ENCODE data around the gene PPARD.
"Not testable (repeated sequence)": the region's sequence is repeated elsewhere in the genome, so short reads cannot be mapped to it uniquely, and the experiment has no call there.

The PPARD gene

GRCh38 chr6:35427851-35428321 is 85.5 kb downstream of the PPARD start:
- DNase-seq (ENCODE audit: low spot score) = no peak
- H3K27ac ChIP-seq = no peak overlapping the region
- TF ChIP-seq CTCF (conservative IDR thresholded peaks at IDR 0.05; ENCODE audit: low read depth) = no peak
- ChIA-PET CTCF (interaction anchor here (0.9 kb wide), 1 partner anchor 21 kb away, joined by 5 read pairs; no protein-coding TSS in a partner anchor), POLR2A (ENCODE audit: low non-redundant PET) (no interaction called here)

- no peak for TF ChIP-seq CTCF (conservative IDR thresholded peaks at IDR 0.05; ENCODE audit: low read depth)
- CTCF ChIA-PET = interaction anchor here (0.9 kb wide), 1 partner anchor 21 kb away, joined by 5 read pairs; no protein-coding TSS in a partner anchor
- no peak overlapping the region for H3K27ac ChIP-seq
- POLR2A ChIA-PET (ENCODE audit: low non-redundant PET) = no interaction called here
- DNase-seq (ENCODE audit: low spot score) = no peak
Measured at GRCh38 chr6:35428421-35429149, 86.2 kb downstream of the PPARD start.

- no peak overlapping the region for H3K27ac ChIP-seq
- TF ChIP-seq CTCF (conservative IDR thresholded peaks at IDR 0.05; ENCODE audit: low read depth) = no peak
- no peak for DNase-seq (ENCODE audit: low spot score)
- ChIA-PET POLR2A (ENCODE audit: low non-redundant PET) (no interaction called here), CTCF (interaction anchor here (0.6 kb wide), 1 partner anchor 38 kb away, joined by 3 read pairs; no protein-coding TSS in a partner anchor)
Measured at GRCh38 chr6:35429463-35429862, 87.1 kb downstream of the PPARD start.

- no peak for DNase-seq (ENCODE audit: low spot score)
- CTCF ChIA-PET = interaction anchor here (0.6 kb wide), 2 partner anchors 26 to 107 kb away, joined by 3 to 4 read pairs; no protein-coding TSS in a partner anchor
- no peak for TF ChIP-seq CTCF (conservative IDR thresholded peaks at IDR 0.05; ENCODE audit: low read depth)
- H3K27ac ChIP-seq = no peak overlapping the region
- POLR2A ChIA-PET (ENCODE audit: low non-redundant PET) = no interaction called here
Measured at GRCh38 chr6:35432291-35432690, 89.9 kb downstream of the PPARD start.

- POLR2A ChIA-PET (ENCODE audit: low non-redundant PET); H3K27ac ChIP-seq; DNase-seq (ENCODE audit: low spot score): not testable (repeated sequence)
- CTCF ChIA-PET = interaction anchor here (0.6 kb wide), 1 partner anchor 107 kb away, joined by 3 read pairs; no protein-coding TSS in a partner anchor
Measured at GRCh38 chr6:35432702-35433101, 90.3 kb downstream of the PPARD start.

GRCh38 chr6:35435074-35435837 is 92.9 kb downstream of the PPARD start:
- TF ChIP-seq CTCF (conservative IDR thresholded peaks at IDR 0.05; ENCODE audit: low read depth) = no peak
- POLR2A ChIA-PET (ENCODE audit: low non-redundant PET) = no interaction called here
- no peak for DNase-seq (ENCODE audit: low spot score)
- no peak overlapping the region for H3K27ac ChIP-seq
- CTCF ChIA-PET = interaction anchor here (0.6 to 0.8 kb wide), 2 partner anchors 17 to 136 kb away, joined by 3 read pairs; partner anchors contain the start of gene FANCE
